Ovary (tissue), 10 donors: ENCODE measurements around the gene NUS1. TPM values are rescaled to one million over a fixed set of nuclear protein-coding genes. Genes with fewer than 3 reads are reported as not detected.

Experiments used
- DNase-seq, 5 donors: peaks; one replicate each; pipeline ENCODE4 v3.0.0-alpha.2; 2019 to 2020
- H3K27ac ChIP-seq, 2 donors: fragments of 200-600 bp; one replicate each; pipeline versions ENCODE4 v1.5.1 to v1.8.0; 2019 to 2022
- H3K27me3 ChIP-seq: fragments of 200-600 bp; one replicate; pipeline ENCODE4 v1.8.0; 2022
- H3K36me3 ChIP-seq: fragments of 200-600 bp; sonication (generic); one replicate; pipeline ENCODE4 v1.5.1; 2019
- H3K4me1 ChIP-seq: one replicate; pipeline ENCODE4 v1.8.1; 2013; ENCODE audit warnings: mild to moderate bottlenecking, moderate library complexity; ENCODE audit not compliant: insufficient read depth
- H3K4me3 ChIP-seq: fragments of 200-600 bp; sonication (generic); one replicate; pipeline ENCODE4 v1.5.1; 2017
- H3K9me3 ChIP-seq, 2 donors: fragments of 200-600 bp in 1 of 2; sonication (generic) in 1 of 2; one replicate each; pipeline versions ENCODE4 v1.5.1 to v1.8.1; 2013 to 2019; ENCODE audit warnings: mild to moderate bottlenecking in 1 of 2, moderate library complexity in 1 of 2
- EP300 ChIP-seq: sonication (generic); formaldehyde crosslinking; IDR thresholded peaks from one replicate; pipeline ENCODE4 v1.6.1; 2017; ENCODE audit warnings: antibody characterized with exemption
- POLR2A ChIP-seq: fragments of 450-650 bp; IDR thresholded peaks from one replicate; pipeline ENCODE4 v1.6.1; 2017; ENCODE audit warnings: antibody characterized with exemption, mild to moderate bottlenecking, moderate library complexity
- WGBS, 3 donors: extraction: QIAGEN DNeasy Blood & Tissue Kit in 1 of 3; methylation state at CpG; one replicate each; pipeline versions ENCODE4 v1.1.5 to v1.1.7; 2013 to 2017; 5-methylcytosine and 5-hydroxymethylcytosine counted together
- intact Hi-C, 4 donors: fragments of 100-400 bp; cut with DNase I; formaldehyde crosslinking; loops; one replicate each; pipeline versions ENCODE4 v1.11.0 to v1.15.1; 2022 to 2023
- long read RNA-seq, 3 donors: library from polyadenylated mRNA in 2 of 3; unstranded in 2 of 3; transcript quantifications; one replicate each; pipeline ENCODE4 v2.0.0 and lab custom pipeline, GENCODE V29; 2021 to 2026
- polyA plus RNA-seq, 2 donors: library from polyadenylated mRNA; stranded (reverse); fragments of 200-250 nt in 1 of 2; fragments of 350-450 nt in 1 of 2; fragmentation: Illumina TruSeq in 1 of 2; extraction: RNeasy Lipid Tissue Mini Kit (QIAGEN cat#74804) in 1 of 2; gene quantifications; one replicate each; pipeline ENCODE4 v1.2.3, GENCODE V29; 2013 to 2014
- total RNA-seq, 7 donors: library from RNA; depleted of rRNA in 2 of 7; stranded (reverse); fragments of >200 nt in 2 of 7; fragmentation: NEBNext Ultra II Directional in 3 of 7; extraction: Animal tissue kit (Norgen Biotek cat#: 25700) in 3 of 7; gene quantifications; one replicate each; pipeline versions ENCODE4 v1.1.0 to v1.2.4, GENCODE V29; 2016 to 2023
- TF ChIP-seq, protein P1 (sequence below), 3 donors: fragments of 450-650 bp in 2 of 3; fragments of 200-600 bp in 1 of 3; IDR thresholded peaks; one replicate each; pipeline versions ENCODE4 v1.5.1 to v1.8.0; 2016 to 2022; ENCODE audit warnings: antibody characterized with exemption in 3 of 3, mild to moderate bottlenecking in 1 of 3
- donor health status: DM: no; HTN: no; CAD: no; lungs with moderate emphysema.
- donor health status: DM: no; HTN: no; CAD: no.
- donor health status: Bipolar disorder and iron deficiency.
- donor health status: DM: yes; HTN: yes; CAD: no.
- donor health status: DM: no; HTN: no; CAD: no.
- donor health status: DM: yes; HTN: yes; CAD: no.

Gene NUS1
- 10 to 100 TPM; 15.6 to 29.2 (median 25.6) TPM for total RNA-seq
- polyA plus RNA-seq, result 10 to 100 TPM; 14.6 to 25.2 TPM
- long read RNA-seq, donor 1, partial matches to known transcripts, result 0 of 2 reads
- long read RNA-seq, donor 1, other reads (novel, unspliced or antisense), result 2 of 2 reads
- long read RNA-seq, donor 2, full-length matches to known transcripts, result 14 of 14 reads
- long read RNA-seq, donor 2, partial matches to known transcripts, result 0 of 14 reads
- long read RNA-seq, donor 2, other reads (novel, unspliced or antisense), result 0 of 14 reads
- long read RNA-seq, donor 3, full-length matches to known transcripts, result 30 of 33 reads
- long read RNA-seq, donor 3, partial matches to known transcripts, result 1 of 33 reads
- long read RNA-seq, donor 3, other reads (novel, unspliced or antisense), result 2 of 33 reads

GRCh38 chr6:117674991-117675657, at the start of gene NUS1:
NUS1 (plus strand) TSS chr6:117675469; CDS start chr6:117675671, 202 bp downstream.
- peaks cover 2% of the 10 kb centered on the region for H3K4me1 ChIP-seq
- no peaks in the 10 kb centered on the region for H3K36me3 ChIP-seq
- H3K9me3 ChIP-seq, result peaks cover 0 to 3% of the 10 kb centered on the region in 2 donors
- peak within 1 kb of the TSS; percentile 13 to 41 for H3K27ac ChIP-seq
- intact Hi-C loops, result no loop called here
- TF ChIP-seq POLR2A (peak; percentile 23), EP300 (no peak)
- TF ChIP-seq, protein P1, sequence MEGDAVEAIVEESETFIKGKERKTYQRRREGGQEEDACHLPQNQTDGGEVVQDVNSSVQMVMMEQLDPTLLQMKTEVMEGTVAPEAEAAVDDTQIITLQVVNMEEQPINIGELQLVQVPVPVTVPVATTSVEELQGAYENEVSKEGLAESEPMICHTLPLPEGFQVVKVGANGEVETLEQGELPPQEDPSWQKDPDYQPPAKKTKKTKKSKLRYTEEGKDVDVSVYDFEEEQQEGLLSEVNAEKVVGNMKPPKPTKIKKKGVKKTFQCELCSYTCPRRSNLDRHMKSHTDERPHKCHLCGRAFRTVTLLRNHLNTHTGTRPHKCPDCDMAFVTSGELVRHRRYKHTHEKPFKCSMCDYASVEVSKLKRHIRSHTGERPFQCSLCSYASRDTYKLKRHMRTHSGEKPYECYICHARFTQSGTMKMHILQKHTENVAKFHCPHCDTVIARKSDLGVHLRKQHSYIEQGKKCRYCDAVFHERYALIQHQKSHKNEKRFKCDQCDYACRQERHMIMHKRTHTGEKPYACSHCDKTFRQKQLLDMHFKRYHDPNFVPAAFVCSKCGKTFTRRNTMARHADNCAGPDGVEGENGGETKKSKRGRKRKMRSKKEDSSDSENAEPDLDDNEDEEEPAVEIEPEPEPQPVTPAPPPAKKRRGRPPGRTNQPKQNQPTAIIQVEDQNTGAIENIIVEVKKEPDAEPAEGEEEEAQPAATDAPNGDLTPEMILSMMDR (IDR thresholded peaks at IDR 0.05), result peak; percentile 42 to 82 (median 55)
- peak; percentile 95 to 98 (median 97) for DNase-seq
- peak within 1 kb of the TSS; percentile 75 for H3K4me3 ChIP-seq
- 0 to 1% (median 1%) methylated on average over 34 to 53 of the region's 53 CpGs for WGBS, 3 donors
- H3K27me3 ChIP-seq, result no peaks in the 10 kb centered on the region

DNA sequence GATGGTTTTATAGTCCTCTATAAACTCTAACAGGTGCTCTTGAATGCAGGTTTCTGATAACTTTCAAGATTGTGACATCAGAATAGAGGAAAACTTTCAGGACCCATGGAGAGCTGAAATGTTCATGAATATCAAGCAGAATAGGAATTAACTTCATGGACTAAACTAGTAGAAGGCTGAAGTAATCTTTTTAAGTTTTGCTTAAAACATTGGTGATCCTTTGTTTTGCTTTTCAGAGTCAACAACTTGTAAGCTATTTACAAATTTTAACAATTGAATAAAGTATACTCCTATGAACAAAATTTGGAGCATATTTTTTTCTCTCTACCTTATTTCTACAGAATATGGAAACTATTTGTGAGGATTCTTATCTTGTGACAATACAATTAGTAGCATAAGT, 47.7 kb upstream of the NUS1 start:
- Histone ChIP-seq H3K9me3 (peaks cover 0 to 3% of the 10 kb centered on the region in 2 donors), H3K27ac (no peak overlapping the region), H3K4me1 (no peaks in the 10 kb centered on the region), H3K36me3 (no peaks in the 10 kb centered on the region), H3K27me3 (no peaks in the 10 kb centered on the region), H3K4me3 (no peak overlapping the region)
- TF ChIP-seq, protein P1 (IDR thresholded peaks at IDR 0.05), result no peak
- TF ChIP-seq POLR2A (no peak), EP300 (no peak)
- intact Hi-C loops, result no loop called here
- no peak for DNase-seq

- H3K36me3 ChIP-seq, result no peaks in the 10 kb centered on the region
- H3K27me3 ChIP-seq, result no peaks in the 10 kb centered on the region
- H3K27ac ChIP-seq, result no peak overlapping the region
- WGBS, 3 donors, result 44 to 67% (median 45%) methylated on average over 1 of the region's 1 CpG
- no peak for TF ChIP-seq POLR2A
- TF ChIP-seq, protein P1 (IDR thresholded peaks at IDR 0.05), result no peak
- peaks cover 0 to 3% of the 10 kb centered on the region in 2 donors for H3K9me3 ChIP-seq
- intact Hi-C loops, result no loop called here
- no peak overlapping the region for H3K4me3 ChIP-seq
- no peaks in the 10 kb centered on the region for H3K4me1 ChIP-seq
- DNase-seq, result no peak
Observed at GRCh38 chr6:117629119-117629660, 46.1 kb upstream of the NUS1 start.

- H3K36me3 ChIP-seq, result no peaks in the 10 kb centered on the region
- H3K4me3 ChIP-seq, result no peak overlapping the region
- H3K27me3 ChIP-seq, result no peaks in the 10 kb centered on the region
- TF ChIP-seq EP300, result no peak
- TF ChIP-seq POLR2A, result no peak
- TF ChIP-seq, protein P1 (IDR thresholded peaks at IDR 0.05), result no peak
- intact Hi-C loops, result no loop called here
- no peak overlapping the region for H3K27ac ChIP-seq
- 82 to 90% (median 86%) methylated on average over 1 of the region's 1 CpG for WGBS, 3 donors
- no peaks in the 10 kb centered on the region for H3K9me3 ChIP-seq
- DNase-seq, result no peak
- H3K4me1 ChIP-seq, result no peaks in the 10 kb centered on the region
Observed at GRCh38 chr6:117637770-117638169, 37.5 kb upstream of the NUS1 start.
